HepG2 (cell line): ENCODE measurements around the gene MGST2. TPM values are rescaled to one million over a fixed set of nuclear protein-coding genes. Genes with fewer than 3 reads are reported as not detected.

Experiments
- ATAC-seq: fragments of 200-7000 bp; cut with Tn5 transposase; 3 replicates; pipeline ENCODE4 v1.9.1; 2020; ENCODE audit warnings: mild to moderate bottlenecking, moderate library complexity
- BruUV-seq: library from RNA; stranded (reverse); fragments of 400-500 nt; replicated peaks from 2 replicates; lab custom pipeline; 2021; lab: Mats Ljungman, UMichigan
- CTCF ChIA-PET: fragments of 300-600 bp; formaldehyde crosslinking; extraction: SDS; loops from one replicate; lab custom pipeline; 2021; ENCODE audit warnings: low total read pairs, inconsistent platforms, low intra/inter-chr PET ratio; lab: Yijun Ruan, JAX
- POLR2A ChIA-PET: fragments of 350-600 bp; sonication (Branson Sonifier 250); formaldehyde crosslinking; loops from one replicate; lab custom pipeline; 2020; ENCODE audit warnings: antibody characterized with exemption, inconsistent platforms; lab: Yijun Ruan, JAX
- DNase-seq: peaks from one replicate; pipeline ENCODE4 v3.0.0-alpha.2; 2015; ENCODE audit warnings: low spot score
- FAIRE-seq: peaks from 3 replicates; lab custom pipeline; 2011; peaks lifted over from hg19 to GRCh38; lab: Jason Lieb, UNC
- H2AFZ ChIP-seq: one replicate; pipeline ENCODE4 v1.6.1; 2011; ENCODE audit warnings: low read length, inconsistent platforms
- H3K27ac ChIP-seq: fragments of 300-600 bp; 3 replicates; pipeline ENCODE4 v1.8.0; 2011; ENCODE audit warnings: mixed run types, mild to moderate bottlenecking, mixed read lengths, low read length, inconsistent platforms; ENCODE audit not compliant: insufficient read depth; ENCODE audit errors: extremely low read length
- H3K27me3 ChIP-seq, 2 experiments: fragments of 200-600 bp in 1 of 2; 2 replicates in 1 of 2; 3 replicates in 1 of 2; pipeline versions ENCODE4 v1.6.0 to v1.8.0; 2011; ENCODE audit warnings: low read length in 2 of 2, mild to moderate bottlenecking in 2 of 2, moderate library complexity in 2 of 2, inconsistent platforms in 1 of 2; ENCODE audit not compliant: insufficient read depth in 2 of 2, control insufficient read depth in 1 of 2
- H3K36me3 ChIP-seq, 2 experiments: fragments of 200-600 bp in 1 of 2; replicated peaks in 1 of 2; 2 replicates in 1 of 2; 3 replicates in 1 of 2; pipeline versions ENCODE4 v1.5.1 to v1.8.0; 2011; ENCODE audit warnings: low read length in 2 of 2, inconsistent platforms in 1 of 2; ENCODE audit not compliant: insufficient read depth in 2 of 2, control insufficient read depth in 1 of 2
- H3K4me1 ChIP-seq: 2 replicates; pipeline ENCODE4 v1.5.1; 2012; ENCODE audit warnings: low read length, inconsistent platforms; ENCODE audit not compliant: insufficient read depth
- H3K4me2 ChIP-seq: 2 replicates; pipeline ENCODE4 v1.6.0; 2011; ENCODE audit warnings: low read depth, low read length, inconsistent platforms
- H3K4me3 ChIP-seq, 3 experiments: fragments of 200-600 bp in 1 of 3; sonication (generic), shearing (Covaris generic) in 1 of 3; replicated peaks in 1 of 3; 2 replicates each; pipeline ENCODE4 v1.5.1; 2011 to 2016; ENCODE audit warnings: low read length in 3 of 3, inconsistent platforms in 2 of 3, low read depth in 2 of 3, mild to moderate bottlenecking in 2 of 3, control low read depth in 1 of 3, mixed read lengths in 1 of 3; ENCODE audit not compliant: insufficient read depth in 1 of 3
- H3K79me2 ChIP-seq: one replicate; pipeline ENCODE4 v1.6.1; 2011; ENCODE audit warnings: low read length, inconsistent platforms; ENCODE audit not compliant: insufficient read depth
- H3K9ac ChIP-seq: 2 replicates; pipeline ENCODE4 v1.6.0; 2011; ENCODE audit warnings: mild to moderate bottlenecking, low read depth, low read length, inconsistent platforms; ENCODE audit not compliant: insufficient read depth
- H3K9me3 ChIP-seq: 2 replicates; pipeline ENCODE4 v1.5.1; 2012; ENCODE audit warnings: mild to moderate bottlenecking, low read length
- H4K20me1 ChIP-seq: 2 replicates; pipeline ENCODE4 v1.6.0; 2011; ENCODE audit warnings: inconsistent platforms, mild to moderate bottlenecking, low read length, moderate library complexity; ENCODE audit not compliant: insufficient read depth
- CEBPG ChIP-seq: IDR thresholded peaks from 2 replicates; pipeline ENCODE4 v1.6.1; 2016
- DPF2 ChIP-seq: sonication (generic); formaldehyde crosslinking; IDR thresholded peaks from 2 replicates; pipeline ENCODE4 v1.4.0; 2020; ENCODE audit warnings: mild to moderate bottlenecking, low read depth, missing genetic modification reagents, borderline replicate concordance
- EED ChIP-seq: sonication (generic); formaldehyde crosslinking; IDR thresholded peaks from 2 replicates; pipeline ENCODE4 v1.5.0; 2020; ENCODE audit warnings: mild to moderate bottlenecking, missing genetic modification reagents
- GATAD2A ChIP-seq: IDR thresholded peaks from 2 replicates; pipeline ENCODE4 v1.6.1; 2016
- GLI4 ChIP-seq: sonication (generic); formaldehyde crosslinking; IDR thresholded peaks from 2 replicates; pipeline ENCODE4 v1.5.1; 2020; ENCODE audit warnings: missing genetic modification reagents, mild to moderate bottlenecking, moderate library complexity, borderline replicate concordance
- HNRNPLL ChIP-seq: fragments of 200-400 bp; formaldehyde crosslinking; IDR thresholded peaks from 2 replicates; pipeline ENCODE4 v1.6.1; 2017; ENCODE audit warnings: mild to moderate bottlenecking, low read depth, low read length; ENCODE audit not compliant: poor library complexity, severe bottlenecking
- KLF16 ChIP-seq, 2 experiments: sonication (generic) in 1 of 2; formaldehyde crosslinking in 1 of 2; IDR thresholded peaks; 2 replicates each; pipeline versions ENCODE4 v1.6.1 to v1.8.0; 2016 to 2023; ENCODE audit warnings: missing genetic modification reagents in 2 of 2, missing compliant biosample characterization in 1 of 2
- MTF1 ChIP-seq: sonication (generic); formaldehyde crosslinking; IDR thresholded peaks from 2 replicates; pipeline ENCODE4 v1.5.0; 2020; ENCODE audit warnings: missing genetic modification reagents
- MYNN ChIP-seq: sonication (generic); formaldehyde crosslinking; IDR thresholded peaks from 2 replicates; pipeline ENCODE4 v1.4.0; 2020; ENCODE audit warnings: mild to moderate bottlenecking, low read depth, missing genetic modification reagents
- NCOA1 ChIP-seq: sonication (generic); formaldehyde crosslinking; IDR thresholded peaks from 2 replicates; pipeline ENCODE4 v1.9.0; 2021; ENCODE audit warnings: missing genetic modification reagents
- NCOA2 ChIP-seq: sonication (generic); formaldehyde crosslinking; IDR thresholded peaks from 2 replicates; pipeline ENCODE4 v1.8.0; 2022; ENCODE audit warnings: inconsistent platforms
- RARA ChIP-seq: IDR thresholded peaks from 2 replicates; pipeline ENCODE4 v1.6.1; 2016; ENCODE audit warnings: missing genetic modification reagents, missing compliant biosample characterization
- SAP130 ChIP-seq: IDR thresholded peaks from 2 replicates; pipeline ENCODE4 v1.6.1; 2016; ENCODE audit warnings: low read depth
- XRCC5 ChIP-seq: fragments of 200-400 bp; formaldehyde crosslinking; optimal IDR thresholded peaks from 2 replicates; pipeline ENCODE3; 2017; ENCODE audit warnings: mild to moderate bottlenecking, low read length
- WGBS: methylation state at CpG from one replicate; pipeline ENCODE4 v1.1.6; 2017; ENCODE audit warnings: low lambda C conversion rate; 5-methylcytosine and 5-hydroxymethylcytosine counted together
- in situ Hi-C: cut with HindIII; loops from 2 replicates; pipeline ENCODE4 v1.10.0; 2017; ENCODE audit warnings: low pct_unique_long_range_greater_than_20kb; ENCODE audit not compliant: extremely low pct_ligation_motif_present
- intact Hi-C: fragments of 100-400 bp; cut with micrococcal nuclease; formaldehyde crosslinking; loops from one replicate; pipeline ENCODE4 v1.10.0; 2022; ENCODE audit not compliant: unreplicated experiment
- polyA plus RNA-seq, 8 experiments: library from polyadenylated mRNA; depleted of rRNA in 3 of 8; stranded (reverse) in 7 of 8; unstranded in 1 of 8; fragments of >200 nt; fragmentation: Illumina TruSeq in 4 of 8; extraction: Trizol in 4 of 8; gene quantifications; 2 replicates each; pipeline versions ENCODE4 v1.2.1 to v1.2.3, GENCODE V29; 2011 to 2016; ENCODE audit warnings: low read depth in 4 of 8, missing spikeins in 1 of 8, mixed read lengths in 1 of 8; ENCODE audit not compliant: insufficient read depth in 1 of 8
- total RNA-seq, 5 experiments: library from RNA; depleted of rRNA; stranded (reverse); fragments of >200 nt; fragmentation: Illumina TruSeq; extraction: Trizol; gene quantifications; 2 replicates each; pipeline ENCODE4 v1.2.3, GENCODE V29; 2016; ENCODE audit warnings: low read depth in 1 of 5
- TF ChIP-seq, protein P1 (sequence below): sonication (generic); formaldehyde crosslinking; IDR thresholded peaks from one replicate; pipeline ENCODE4 v1.5.1; 2020; ENCODE audit warnings: mild to moderate bottlenecking, missing genetic modification reagents; ENCODE audit errors: not compliant biosample characterization
- TF ChIP-seq, protein P2 (sequence below): sonication (generic); formaldehyde crosslinking; IDR thresholded peaks from 2 replicates; pipeline ENCODE4 v1.8.0; 2022; ENCODE audit warnings: missing genetic modification reagents, low read depth, mild to moderate bottlenecking, borderline replicate concordance

MGST2 gene
- total and polyA plus RNA-seq, 2 of the 13 experiments (the other 11 are each of a cell fraction or from before 2014, with no cell fraction given): 205 to 416 TPM

DNA sequence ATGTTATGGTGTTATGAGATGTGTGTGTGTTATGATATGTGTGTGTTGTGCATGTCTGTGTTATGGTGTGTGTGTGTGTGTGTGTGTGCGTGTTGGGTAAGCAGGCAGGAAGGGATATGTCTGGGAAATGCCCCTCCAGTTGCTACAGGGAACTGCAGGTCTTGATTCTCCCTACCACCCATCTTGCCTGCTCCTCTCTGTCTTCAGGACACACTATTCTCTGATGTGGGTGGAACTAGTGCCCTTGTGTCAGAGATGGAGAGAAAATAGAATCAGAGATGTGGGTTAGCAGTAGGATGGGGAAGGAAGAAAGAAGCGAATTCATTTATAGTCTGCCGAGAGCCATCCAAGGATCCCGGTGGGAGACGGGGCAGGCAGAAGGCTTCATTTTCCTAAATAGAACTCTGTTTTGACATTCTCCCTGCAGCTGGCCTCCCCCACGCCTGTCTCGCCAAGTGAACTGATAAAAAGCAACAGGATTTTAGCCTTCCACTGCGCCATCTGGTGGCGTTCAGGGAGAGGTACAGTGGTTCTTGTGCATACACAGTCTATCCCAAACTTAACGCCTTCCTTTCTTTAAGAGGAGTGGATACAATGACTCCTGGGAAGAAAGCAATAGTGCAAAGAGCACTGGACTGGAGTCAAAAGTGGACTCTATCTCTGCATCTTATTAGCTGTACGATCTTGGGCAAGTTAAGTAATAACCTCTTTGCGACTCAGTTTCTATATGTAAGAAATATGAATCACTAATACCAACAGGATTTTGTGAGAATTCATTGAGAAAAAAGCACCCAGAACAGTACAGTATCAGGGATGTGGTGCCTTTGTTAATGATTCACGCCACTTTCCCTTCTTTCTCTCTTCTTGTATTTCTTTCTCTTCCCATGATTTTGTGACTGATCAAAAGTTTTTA lies 14.1 kb upstream of the MGST2 start:
- ChIA-PET CTCF (interaction anchor here (0.7 to 4.1 kb wide), 3 partner anchors 32 to 621 kb away, joined by 3 to 43 read pairs (median 14); no protein-coding TSS in a partner anchor), POLR2A (no interaction called here)
- ATAC-seq (peak; percentile 77), DNase-seq (peak; percentile 56), FAIRE-seq (peak; percentile 32)
- no peak overlapping the region for H2AFZ ChIP-seq
- no peaks in the 10 kb centered on the region for H3K36me3 ChIP-seq
- 3% methylated on average over 13 of the region's 13 CpGs for WGBS
- no peaks in the 10 kb centered on the region for H4K20me1 ChIP-seq
- no TSS peak for BruUV-seq
- no peaks in the 10 kb centered on the region for H3K27me3 ChIP-seq
- H3K9ac ChIP-seq: no peak overlapping the region
- H3K4me2 ChIP-seq: peak overlapping the region; percentile 58
- no peaks in the 10 kb centered on the region for H3K79me2 ChIP-seq
- peaks cover 29% of the 10 kb centered on the region for H3K4me1 ChIP-seq
- H3K27ac ChIP-seq: no peak overlapping the region
- no peak overlapping the region for H3K4me3 ChIP-seq
- intact Hi-C loops (loop anchor here (1.0 kb wide), 2 partner anchors 32 to 48 kb away; no protein-coding TSS in a partner anchor), in situ Hi-C loops (loop anchor here (5.0 kb wide), 1 partner anchor 49 kb away; no protein-coding TSS in a partner anchor)
- H3K9me3 ChIP-seq: no peaks in the 10 kb centered on the region
- 0 out of 2 replicates have a peak, but pooled peaks have one; percentile 4 for TF ChIP-seq CEBPG (CRISPR knock-in tag)
- TF ChIP-seq NCOA2 (CRISPR knock-in tag): no peak
- peak; percentile 55 for TF ChIP-seq XRCC5
- TF ChIP-seq HNRNPLL: no peak
- TF ChIP-seq, protein P1, sequence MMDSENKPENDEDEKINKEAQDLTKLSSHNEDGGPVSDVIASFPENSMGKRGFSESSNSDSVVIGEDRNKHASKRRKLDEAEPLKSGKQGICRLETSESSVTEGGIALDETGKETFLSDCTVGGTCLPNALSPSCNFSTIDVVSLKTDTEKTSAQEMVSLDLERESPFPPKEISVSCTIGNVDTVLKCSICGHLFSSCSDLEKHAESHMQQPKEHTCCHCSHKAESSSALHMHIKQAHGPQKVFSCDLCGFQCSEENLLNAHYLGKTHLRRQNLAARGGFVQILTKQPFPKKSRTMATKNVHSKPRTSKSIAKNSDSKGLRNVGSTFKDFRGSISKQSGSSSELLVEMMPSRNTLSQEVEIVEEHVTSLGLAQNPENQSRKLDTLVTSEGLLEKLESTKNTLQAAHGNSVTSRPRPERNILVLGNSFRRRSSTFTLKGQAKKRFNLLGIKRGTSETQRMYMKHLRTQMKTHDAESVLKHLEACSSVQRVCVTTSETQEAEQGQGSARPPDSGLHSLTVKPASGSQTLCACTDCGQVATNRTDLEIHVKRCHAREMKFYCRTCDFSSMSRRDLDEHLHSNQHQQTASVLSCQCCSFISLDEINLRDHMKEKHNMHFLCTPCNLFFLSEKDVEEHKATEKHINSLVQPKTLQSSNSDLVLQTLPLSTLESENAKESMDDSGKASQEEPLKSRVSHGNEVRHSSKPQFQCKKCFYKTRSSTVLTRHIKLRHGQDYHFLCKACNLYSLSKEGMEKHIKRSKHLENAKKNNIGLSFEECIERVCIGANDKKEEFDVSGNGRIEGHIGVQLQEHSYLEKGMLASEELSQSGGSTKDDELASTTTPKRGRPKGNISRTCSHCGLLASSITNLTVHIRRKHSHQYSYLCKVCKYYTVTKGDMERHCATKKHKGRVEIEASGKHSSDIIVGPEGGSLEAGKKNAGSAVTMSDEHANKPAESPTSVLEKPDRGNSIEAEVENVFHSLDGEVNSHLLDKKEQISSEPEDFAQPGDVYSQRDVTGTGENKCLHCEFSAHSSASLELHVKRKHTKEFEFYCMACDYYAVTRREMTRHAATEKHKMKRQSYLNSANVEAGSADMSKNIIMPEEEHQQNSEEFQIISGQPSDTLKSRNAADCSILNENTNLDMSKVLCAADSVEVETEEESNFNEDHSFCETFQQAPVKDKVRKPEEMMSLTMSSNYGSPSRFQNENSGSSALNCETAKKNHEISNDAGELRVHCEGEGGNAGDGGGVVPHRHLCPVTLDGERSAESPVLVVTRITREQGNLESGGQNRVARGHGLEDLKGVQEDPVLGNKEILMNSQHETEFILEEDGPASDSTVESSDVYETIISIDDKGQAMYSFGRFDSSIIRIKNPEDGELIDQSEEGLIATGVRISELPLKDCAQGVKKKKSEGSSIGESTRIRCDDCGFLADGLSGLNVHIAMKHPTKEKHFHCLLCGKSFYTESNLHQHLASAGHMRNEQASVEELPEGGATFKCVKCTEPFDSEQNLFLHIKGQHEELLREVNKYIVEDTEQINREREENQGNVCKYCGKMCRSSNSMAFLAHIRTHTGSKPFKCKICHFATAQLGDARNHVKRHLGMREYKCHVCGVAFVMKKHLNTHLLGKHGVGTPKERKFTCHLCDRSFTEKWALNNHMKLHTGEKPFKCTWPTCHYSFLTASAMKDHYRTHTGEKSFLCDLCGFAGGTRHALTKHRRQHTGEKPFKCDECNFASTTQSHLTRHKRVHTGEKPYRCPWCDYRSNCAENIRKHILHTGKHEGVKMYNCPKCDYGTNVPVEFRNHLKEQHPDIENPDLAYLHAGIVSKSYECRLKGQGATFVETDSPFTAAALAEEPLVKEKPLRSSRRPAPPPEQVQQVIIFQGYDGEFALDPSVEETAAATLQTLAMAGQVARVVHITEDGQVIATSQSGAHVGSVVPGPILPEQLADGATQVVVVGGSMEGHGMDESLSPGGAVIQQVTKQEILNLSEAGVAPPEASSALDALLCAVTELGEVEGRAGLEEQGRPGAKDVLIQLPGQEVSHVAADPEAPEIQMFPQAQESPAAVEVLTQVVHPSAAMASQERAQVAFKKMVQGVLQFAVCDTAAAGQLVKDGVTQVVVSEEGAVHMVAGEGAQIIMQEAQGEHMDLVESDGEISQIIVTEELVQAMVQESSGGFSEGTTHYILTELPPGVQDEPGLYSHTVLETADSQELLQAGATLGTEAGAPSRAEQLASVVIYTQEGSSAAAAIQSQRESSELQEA (CRISPR knock-in tag): no peak
- 0 out of 2 replicates have a peak, but pooled peaks have one; percentile 27 for TF ChIP-seq GATAD2A (CRISPR knock-in tag)
- 0 out of 2 replicates have a peak, but pooled peaks have one; percentile 26 for TF ChIP-seq SAP130 (CRISPR knock-in tag)
- TF ChIP-seq DPF2 (CRISPR knock-in tag): no peak
- TF ChIP-seq RARA (CRISPR knock-in tag): no peak
- TF ChIP-seq EED (CRISPR knock-in tag): no peak
- TF ChIP-seq, protein P2, sequence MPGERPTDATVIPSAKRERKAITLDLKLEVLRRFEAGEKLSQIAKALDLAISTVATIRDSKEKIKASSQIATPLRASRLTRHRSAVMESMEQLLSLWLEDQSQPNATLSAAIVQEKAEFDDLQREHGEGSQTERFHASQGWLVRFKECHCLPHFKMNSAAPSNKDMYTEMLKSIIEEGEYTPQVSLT: no peak
- TF ChIP-seq MYNN: no peak
- TF ChIP-seq GLI4 (CRISPR knock-in tag): no peak
- no peak for TF ChIP-seq NCOA1 (CRISPR knock-in tag)
- TF ChIP-seq KLF16 (CRISPR knock-in tag; IDR thresholded peaks at IDR 0.05): 0 out of 4 replicates have a peak, but pooled peaks of 1 of the 2 experiments have one; percentile 35
- no peak for TF ChIP-seq MTF1 (CRISPR knock-in tag)
